ENCODE results near the gene CCDC137.

The CCDC137 gene

DNA sequence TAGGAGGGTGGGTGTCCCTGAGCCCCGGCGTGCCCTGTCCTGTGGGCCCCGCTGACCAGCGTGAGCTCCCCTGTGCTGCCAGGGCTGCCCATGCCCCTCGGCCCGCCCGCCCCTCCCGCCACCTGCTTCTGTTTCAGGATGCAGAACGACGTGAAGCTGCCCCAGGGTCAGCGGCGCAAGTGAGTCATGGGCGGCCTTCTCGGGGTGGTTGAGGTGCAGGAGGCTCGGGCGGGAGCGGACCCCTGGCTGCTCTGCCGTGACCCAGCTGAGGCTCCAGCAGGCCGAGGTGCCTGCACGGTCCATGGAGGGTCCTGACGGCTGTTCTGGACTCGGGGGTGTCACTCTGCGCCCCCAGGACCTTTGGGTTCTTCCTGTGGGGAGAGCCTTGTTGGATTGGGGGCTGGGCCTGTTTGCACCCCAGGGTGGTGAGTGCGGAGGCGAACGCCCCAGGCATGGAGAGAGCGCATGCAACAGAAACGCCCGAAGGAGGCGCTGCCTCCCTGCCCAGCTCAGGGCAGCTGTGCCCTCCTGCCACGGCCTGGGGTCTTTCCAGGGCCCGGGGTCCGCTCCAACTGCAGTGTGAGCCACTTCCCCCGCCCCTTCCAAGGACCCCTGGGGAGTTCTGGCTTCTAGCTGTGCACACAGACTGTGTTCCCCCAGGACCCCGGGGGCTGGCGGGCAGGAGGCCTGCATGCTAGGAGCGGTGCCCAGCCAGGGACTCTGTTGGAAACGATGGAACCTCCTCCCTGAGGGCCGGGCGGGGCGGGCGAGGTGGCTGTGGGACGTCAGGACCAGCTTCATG lies 49.5 kb downstream of the CCDC137 start:
- DNase-seq (ENCODE audit: low read depth in 2 of 2): no peak

DNA sequence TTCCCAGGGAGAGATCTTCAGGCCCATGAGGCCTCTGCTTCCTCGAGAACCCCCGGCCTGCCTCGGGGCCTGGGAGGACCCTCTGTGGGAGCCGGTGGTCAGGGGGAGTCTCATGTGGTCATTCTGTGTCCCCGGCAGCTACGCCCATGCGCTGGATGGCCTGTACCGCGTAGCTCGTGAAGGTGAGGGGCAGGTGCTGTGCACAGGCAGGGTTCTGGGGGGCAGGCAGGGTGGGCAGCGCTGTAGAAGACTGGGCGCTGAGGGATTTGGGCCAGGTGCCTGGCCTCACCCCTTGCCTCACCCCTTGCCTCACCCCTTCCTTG lies 50.1 kb downstream of the CCDC137 start:
- no peak for DNase-seq (ENCODE audit: low read depth in 2 of 2)

DNA sequence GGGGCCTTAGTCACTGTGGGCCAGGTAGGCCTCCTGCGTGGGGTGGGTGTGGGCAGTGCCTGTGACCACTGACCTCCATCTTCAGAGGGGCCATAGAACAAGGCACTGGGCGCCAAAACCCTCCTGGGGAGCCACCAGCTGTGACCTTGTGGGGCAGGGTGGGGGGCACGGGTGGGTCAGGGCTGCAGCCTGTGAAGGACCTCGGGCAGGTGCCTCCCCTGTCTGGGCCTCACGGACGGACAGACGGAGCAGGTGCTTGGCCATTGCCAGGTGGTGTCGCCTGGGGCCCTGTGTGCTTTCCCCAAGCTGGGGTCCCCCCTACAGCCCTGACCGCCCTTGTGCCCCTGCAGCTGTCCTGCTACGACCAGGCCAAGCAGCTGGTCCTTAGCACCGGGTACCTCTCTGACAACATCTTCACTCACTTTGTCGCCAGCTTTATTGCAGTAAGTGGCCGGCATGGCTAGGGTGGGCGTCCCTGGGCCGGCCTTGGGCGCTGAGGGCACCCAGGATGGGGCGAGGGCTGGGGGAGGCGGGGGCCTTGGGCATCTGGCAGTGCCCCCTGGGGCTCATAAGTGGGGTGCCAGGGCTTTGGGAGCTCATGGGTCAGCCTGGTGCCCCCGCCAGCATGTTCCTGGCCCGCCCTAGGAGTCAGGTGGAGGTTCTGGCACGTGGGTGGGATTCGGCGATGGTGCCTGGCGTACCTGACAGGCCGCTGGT lies 50.7 kb downstream of the CCDC137 start:
- DNase-seq (ENCODE audit: low read depth in 2 of 2): no peak

DNA sequence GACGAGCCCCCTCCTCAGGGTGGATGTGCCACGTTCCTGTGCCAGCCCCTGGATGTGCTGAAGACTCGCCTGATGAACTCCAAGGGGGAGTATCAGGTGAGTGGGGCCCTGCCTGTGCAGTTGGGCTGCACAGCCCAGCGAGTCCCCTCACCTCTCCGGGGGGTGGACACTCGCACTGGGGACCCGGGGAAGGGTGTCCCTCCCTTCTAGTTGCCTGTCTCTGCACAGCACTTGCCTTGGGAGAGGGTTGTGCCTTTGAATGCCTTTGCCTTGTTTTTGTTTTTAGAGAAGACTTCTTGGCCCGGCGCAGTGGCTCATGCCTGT lies 51.2 kb downstream of the CCDC137 start:
- DNase-seq (ENCODE audit: low read depth in 2 of 2): no peak

DNA sequence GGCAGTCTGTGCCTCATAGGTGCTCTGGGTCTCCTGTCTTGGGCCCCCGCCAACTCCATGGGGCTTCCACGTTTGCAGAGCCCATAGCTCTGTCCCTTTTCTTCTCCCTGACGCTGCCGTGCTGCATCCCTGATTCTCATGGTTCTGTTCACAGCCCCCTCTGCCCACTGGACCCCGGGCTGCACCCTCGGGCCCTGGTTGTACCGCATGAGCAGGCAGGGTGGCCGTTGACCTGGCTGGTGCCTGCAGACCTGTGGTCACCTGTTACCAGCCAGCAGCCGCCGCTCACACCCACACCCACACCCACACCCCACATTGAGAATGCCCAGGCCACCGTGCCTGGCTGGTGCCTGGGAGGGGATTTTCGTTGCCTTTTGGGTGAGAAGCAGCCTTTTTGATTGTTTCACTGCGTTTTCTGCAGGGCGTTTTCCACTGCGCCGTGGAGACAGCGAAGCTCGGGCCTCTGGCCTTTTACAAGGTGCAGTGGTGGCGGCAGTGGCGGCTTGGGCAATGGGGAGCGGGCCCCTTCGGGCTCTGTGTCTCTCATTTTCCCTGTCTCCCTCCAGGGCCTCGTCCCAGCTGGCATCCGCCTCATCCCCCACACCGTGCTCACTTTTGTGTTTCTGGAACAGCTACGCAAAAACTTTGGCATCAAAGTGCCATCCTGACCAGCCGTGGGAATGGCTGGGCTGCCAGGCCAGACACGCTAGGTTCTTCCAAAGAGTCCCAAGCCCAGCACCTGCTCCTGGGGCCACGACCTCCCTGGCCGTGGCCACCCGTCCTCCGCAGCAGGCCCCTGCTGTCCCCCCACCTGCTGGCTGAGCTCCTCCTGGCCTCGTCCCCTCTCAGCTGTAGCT lies 53.1 kb downstream of the CCDC137 start:
- no peak for DNase-seq (ENCODE audit: low read depth in 2 of 2)

DNA sequence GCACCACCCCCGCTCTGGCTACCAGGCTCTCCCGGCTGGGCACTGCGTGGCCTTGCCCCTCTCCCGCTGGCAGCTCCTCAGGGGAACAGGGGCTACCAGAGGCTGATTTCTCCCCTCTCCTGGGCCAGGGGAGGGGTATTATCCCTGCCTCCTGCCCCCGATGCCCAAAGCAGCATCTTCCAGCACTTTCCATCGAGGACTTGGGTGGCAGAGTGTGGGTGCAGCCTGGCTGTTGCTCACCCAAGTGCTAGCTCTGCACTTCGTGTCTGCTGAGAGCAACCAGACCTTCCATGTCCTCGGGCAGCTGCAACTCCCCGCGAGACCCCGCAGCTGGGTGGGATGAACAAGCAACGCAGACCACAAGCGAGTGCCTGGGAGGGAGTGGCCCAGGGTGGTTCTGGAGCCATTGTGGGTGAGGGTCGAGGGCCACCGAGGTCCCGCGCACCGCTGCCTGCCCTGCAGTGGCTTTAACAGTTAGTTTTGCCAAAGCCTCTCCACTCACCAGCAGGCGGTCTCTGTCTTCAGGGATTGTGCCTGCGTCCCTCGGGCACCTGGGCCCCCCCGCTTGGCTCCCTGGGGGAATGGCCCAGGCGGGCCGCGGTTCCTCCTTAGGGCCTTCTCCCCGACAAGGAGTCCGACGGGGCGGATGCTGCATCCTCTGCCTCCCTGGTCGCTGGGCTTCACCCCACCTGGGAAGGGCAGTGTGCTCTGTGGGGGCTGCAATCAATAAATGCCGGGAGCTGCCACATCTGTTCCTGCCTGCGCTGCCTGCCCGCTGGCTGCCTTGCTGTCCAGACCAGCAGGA lies 53.9 kb downstream of the CCDC137 start:
- DNase-seq (ENCODE audit: low read depth in 2 of 2): no peak

DNA sequence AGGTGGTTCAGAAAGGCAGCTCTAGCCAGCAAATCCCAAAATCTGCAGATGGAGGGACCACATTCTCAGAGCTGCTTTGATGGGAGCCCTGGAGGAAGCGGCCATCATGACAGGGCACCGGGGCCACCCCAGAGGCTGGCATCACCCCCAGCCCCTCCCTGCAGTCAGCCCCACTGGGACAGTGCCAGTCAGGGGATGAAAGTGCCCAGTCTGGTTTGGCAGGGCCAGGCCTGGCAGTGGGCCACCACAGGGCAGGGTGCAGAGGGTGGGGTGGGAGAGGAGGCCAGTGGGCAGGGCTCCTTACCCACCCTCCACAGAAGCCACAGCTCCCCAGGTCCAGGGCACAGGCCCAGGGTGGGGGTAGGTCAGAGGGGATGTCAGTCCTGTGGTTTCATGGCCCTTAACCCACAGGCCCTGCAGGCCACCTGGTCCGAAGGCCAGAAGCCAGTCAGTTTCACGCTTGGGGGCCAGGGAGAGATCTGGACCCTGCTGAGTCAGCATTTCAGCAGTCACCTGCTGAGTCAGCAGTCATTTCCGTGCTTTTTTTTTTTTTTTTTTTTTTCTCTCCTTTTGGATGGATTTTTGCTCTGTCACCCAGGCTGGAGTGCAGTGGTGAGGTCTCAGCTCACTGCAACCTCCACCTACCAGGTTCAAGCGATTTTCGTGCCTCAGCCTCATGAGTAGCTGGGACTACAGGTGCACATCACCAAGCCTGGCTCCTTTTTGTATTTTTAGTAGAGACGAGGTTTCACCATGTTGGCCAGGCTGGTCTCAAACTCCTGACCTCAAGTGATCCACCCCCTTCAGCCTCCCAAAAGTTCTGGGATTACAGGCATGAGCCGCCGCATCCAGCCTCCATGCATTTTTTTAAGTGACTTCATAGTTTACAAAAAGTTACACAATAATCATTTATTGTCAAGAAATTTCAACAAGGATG lies 55.9 kb downstream of the CCDC137 start:
- no peak for DNase-seq (ENCODE audit: low read depth in 2 of 2)
